Left cardiac atrium (tissue), 4 donors: ENCODE results near the gene UGT1A4. TPM values are rescaled to one million over a fixed set of nuclear protein-coding genes. Genes with fewer than 3 reads are reported as not detected.

Experiments used
- ATAC-seq, 2 donors: fragments of 200-7000 bp; cut with Tn5 transposase; one replicate each; pipeline ENCODE4 v1.9.1; 2020; ENCODE audit warnings: mild to moderate bottlenecking in 2 of 2, moderate library complexity in 2 of 2
- DNase-seq: peaks from one replicate; pipeline ENCODE4 v3.0.0-alpha.2; 2020
- intact Hi-C, 2 donors: fragments of 100-400 bp; cut with DNase I; formaldehyde crosslinking; loops; one replicate each; pipeline versions ENCODE4 v1.14.1 to v1.15.1; 2022 to 2023
- total RNA-seq, 2 donors: library from RNA; stranded (reverse); fragmentation: NEBNext Ultra II Directional; extraction: Animal tissue kit (Norgen Biotek cat#: 25700); gene quantifications; one replicate each; pipeline ENCODE4 v1.2.1, GENCODE V29; 2021
- donor health status: DM: no; HTN: yes; CAD: no.
- donor health status: DM: no; HTN: yes; CAD: no; lungs with severe emphysema.
- donor health status: DM: yes; HTN: yes; CAD: no.
- donor health status: Dilated cardiomyopathy.

UGT1A4 gene
- total RNA-seq, 2 donors from 2014 or later = not detected

GRCh38 chr2:233772583-233772982 is 54.0 kb downstream of the UGT1A4 start:
- ATAC-seq (no peak), DNase-seq (no peak)
- intact Hi-C loops = no loop called here

GRCh38 chr2:233773854-233774253 is 55.3 kb downstream of the UGT1A4 start:
- ATAC-seq (no peak), DNase-seq (no peak)
- intact Hi-C loops = no loop called here

DNA sequence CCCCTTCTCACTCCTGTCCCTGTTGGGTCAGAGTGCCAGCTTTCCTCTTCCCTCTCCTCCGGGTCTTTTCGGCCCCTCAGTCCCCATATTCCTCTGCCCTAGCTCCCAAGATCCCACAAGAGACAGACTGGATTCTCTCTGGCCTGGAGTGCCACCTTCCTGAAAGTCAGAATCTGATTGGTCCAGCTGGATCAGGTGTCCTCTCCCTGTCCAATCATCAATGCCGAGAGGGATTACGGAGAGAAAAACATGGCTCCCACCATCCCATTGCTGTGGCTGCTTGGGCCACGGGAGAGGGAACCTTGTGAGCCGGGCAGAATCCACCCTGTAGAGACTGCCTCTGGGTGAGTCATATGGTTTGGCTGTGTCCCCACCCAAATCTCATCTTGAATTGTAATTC is 56.9 kb downstream of the UGT1A4 start:
- no peak for ATAC-seq
- DNase-seq = no peak
- intact Hi-C loops = no loop called here

- DNase-seq (no peak), ATAC-seq (no peak)
- intact Hi-C loops = no loop called here
Measured at GRCh38 chr2:233778030-233778429, 59.5 kb downstream of the UGT1A4 start, which contains the start of gene MROH2A. MROH2A (plus strand) TSS chr2:233778330; CDS start chr2:233779359, 1,029 bp downstream.

- intact Hi-C loops = no loop called here
- no peak for ATAC-seq
- no peak for DNase-seq
Measured at GRCh38 chr2:233779722-233780121, 61.2 kb downstream of the UGT1A4 start.

GRCh38 chr2:233780771-233781170 is 62.2 kb downstream of the UGT1A4 start:
- ATAC-seq = no peak
- DNase-seq = no peak
- intact Hi-C loops = no loop called here

GRCh38 chr2:233789554-233789953 is 71.0 kb downstream of the UGT1A4 start:
- DNase-seq (no peak), ATAC-seq (no peak)
- intact Hi-C loops = no loop called here

GRCh38 chr2:233791151-233791882 is 72.8 kb downstream of the UGT1A4 start:
- no peak for DNase-seq
- intact Hi-C loops = no loop called here
- no peak for ATAC-seq

DNA sequence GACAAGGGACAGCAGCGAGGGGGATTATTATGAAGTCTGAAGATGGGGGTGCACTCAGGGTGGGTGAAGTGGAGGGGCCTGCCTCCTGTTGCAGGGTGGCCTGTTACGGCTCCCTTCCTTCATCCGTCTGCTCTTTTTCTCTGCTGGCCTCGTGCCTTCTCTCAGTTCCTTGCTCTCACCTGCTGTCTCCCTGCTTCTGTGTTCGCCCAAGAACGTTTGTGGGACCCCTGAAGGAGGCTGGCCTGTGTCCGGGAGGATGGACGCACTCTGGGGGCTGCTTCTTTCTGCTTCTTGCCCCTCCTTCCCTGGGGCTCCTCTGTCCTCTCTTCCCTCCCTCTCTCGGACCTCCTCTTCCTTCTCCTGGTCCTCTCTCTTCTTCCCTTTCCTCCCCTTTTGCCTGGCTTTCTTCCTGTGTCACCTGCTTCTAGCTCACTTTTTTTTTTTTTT is 73.4 kb downstream of the UGT1A4 start:
- intact Hi-C loops = no loop called here
- no peak for ATAC-seq
- DNase-seq = no peak

- no peak for ATAC-seq
- intact Hi-C loops = no loop called here
Measured at GRCh38 chr2:233792720-233793119, 74.2 kb downstream of the UGT1A4 start.

GRCh38 chr2:233793465-233794127 is 75.1 kb downstream of the UGT1A4 start:
- ATAC-seq = peak in 1 of 2 donors; percentile 23
- intact Hi-C loops = no loop called here
- DNase-seq = no peak

More at GRCh38 chr2:233792720-233793119, 74.2 kb downstream of the UGT1A4 start:
- DNase-seq = no peak

DNA sequence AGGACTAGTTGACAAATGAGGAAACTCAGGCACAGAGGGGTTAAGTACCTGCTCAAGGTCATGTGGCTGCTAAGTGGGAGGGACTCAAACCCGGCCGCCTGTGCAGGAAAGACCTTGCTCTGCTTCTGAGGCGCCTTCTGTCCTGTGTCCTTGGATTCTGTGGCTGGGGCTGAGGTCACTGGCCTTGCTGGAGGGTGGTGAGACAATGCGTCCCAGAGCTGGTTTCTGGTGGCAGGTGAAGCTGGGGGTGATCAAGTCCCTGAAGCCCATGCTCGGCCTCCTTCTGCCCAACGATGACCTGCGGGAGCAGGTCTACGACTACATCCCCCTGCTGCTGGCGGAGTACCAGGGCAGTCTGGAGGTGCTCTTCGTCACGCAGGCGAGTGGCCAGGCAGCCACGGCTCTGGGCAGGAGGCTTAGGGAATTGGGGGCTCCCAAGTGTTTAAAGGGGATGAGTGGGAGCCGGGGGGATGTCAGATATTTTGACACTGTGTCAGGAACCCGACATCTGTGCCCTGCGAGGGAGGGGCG is 75.7 kb downstream of the UGT1A4 start:
- ATAC-seq = no peak
- intact Hi-C loops = no loop called here
- DNase-seq = no peak

DNA sequence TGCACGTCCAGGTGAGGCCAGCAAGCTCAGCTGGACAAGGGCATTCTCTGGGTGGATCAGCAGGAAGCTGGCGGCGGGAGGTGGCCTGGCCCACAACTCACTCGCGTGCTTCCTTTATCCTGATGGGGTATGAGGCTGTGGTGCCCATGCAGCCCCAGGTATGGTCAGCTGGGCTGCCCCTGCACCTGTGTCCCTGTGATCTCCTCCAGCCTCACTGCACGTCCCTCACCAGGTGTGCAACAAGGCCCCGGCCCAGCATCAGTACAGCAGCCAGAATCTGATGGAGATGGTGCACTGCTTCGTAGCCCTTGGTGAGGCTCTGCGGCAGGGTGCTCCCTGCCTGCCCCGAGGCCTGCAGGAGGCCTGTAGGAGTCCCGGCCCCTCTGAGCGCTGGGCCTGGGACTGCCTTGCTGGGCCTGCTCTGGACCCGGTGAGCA is 77.2 kb downstream of the UGT1A4 start:
- DNase-seq (no peak), ATAC-seq (no peak)
- intact Hi-C loops = no loop called here

DNA sequence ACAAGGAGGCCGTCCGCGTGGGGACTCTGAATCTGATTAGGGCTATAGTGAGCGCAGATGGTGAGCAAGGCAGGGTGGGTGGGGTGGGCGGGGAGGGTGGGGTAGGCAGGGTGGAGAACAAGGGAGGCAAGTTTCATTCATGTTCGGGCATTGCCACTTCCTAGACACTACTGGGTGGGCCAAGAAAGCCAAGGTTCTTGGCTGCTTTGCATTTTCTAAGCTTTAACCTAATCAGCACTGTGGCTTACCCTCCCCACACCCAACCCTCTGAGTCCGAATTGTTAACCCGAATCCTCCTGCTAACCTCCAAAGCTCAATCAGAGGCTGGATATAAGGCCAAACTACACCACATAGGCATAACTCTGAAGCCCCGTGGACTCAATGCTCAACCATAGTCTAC is 77.7 kb downstream of the UGT1A4 start:
- ATAC-seq (no peak), DNase-seq (no peak)
- intact Hi-C loops = no loop called here

DNA sequence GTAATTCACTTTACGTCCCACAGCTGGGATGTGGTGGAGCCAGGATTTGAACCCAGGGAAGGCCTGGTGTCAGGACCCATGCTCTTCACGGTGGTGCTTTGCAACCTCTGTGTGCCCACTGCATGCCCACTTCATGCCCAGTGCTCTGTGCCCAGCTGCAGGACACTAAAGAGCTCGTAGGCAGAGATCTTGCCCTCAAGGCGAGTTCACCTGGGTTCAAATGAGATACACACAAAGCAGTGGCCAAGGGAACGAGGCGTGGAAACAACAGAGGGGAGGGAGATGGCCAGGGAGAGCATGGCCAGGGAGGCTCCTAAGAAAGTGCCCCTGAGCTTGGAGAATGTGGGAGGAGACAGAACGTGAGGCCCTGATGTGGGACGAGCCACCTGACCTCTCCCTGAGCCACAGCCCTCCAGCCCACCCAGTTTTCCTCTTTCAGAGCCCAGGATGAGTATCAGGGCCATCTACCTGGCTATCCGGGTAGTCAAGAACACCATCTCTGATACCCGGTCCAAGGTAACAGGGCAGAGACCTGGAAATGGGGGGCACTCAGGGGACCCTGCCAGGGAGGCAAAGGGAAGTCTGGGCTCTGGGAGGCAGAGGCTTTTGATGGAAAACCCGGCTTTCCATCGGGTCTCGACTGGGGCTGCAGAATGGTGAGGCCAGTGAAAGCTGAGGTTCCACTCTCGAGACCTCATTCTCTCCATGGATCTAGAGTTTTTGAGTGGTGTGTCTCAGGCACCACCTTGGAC is 80.0 kb downstream of the UGT1A4 start:
- DNase-seq = no peak
- ATAC-seq = no peak
- intact Hi-C loops = no loop called here

DNA sequence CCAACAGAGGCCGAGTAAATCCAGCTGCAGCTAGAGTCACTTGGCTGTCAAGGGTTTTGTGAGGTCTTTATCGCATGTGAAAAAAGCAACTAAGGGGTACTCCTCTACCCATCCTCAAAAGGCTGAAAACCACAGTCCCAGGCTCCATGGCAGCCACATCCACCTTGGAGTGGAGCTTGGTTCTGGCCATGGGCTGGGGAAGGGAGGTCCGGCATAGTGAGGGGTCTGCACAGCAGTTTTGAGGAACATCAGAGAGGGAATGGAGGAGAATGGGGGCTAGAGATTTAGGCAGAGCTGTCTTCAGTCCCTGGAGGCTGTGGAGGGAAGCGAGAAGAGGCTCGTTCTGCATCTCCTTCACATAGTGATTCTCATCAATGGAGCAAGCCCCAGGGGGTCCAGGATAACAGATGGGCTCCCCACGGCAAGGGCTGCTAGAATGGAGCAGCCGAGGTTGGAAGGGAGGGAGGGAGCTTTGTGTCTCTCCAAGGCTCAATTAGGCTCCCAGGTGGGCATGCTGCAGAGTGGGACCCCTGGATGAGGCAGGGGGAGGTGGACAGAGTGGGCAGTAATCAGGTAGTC is 80.6 kb downstream of the UGT1A4 start:
- no peak for DNase-seq
- ATAC-seq = no peak
- intact Hi-C loops = no loop called here

- DNase-seq (no peak), ATAC-seq (no peak)
- intact Hi-C loops = no loop called here
Measured at GRCh38 chr2:233799716-233800115, 81.2 kb downstream of the UGT1A4 start.

GRCh38 chr2:233800208-233800607 is 81.7 kb downstream of the UGT1A4 start:
- DNase-seq = no peak
- intact Hi-C loops = no loop called here
- no peak for ATAC-seq

DNA sequence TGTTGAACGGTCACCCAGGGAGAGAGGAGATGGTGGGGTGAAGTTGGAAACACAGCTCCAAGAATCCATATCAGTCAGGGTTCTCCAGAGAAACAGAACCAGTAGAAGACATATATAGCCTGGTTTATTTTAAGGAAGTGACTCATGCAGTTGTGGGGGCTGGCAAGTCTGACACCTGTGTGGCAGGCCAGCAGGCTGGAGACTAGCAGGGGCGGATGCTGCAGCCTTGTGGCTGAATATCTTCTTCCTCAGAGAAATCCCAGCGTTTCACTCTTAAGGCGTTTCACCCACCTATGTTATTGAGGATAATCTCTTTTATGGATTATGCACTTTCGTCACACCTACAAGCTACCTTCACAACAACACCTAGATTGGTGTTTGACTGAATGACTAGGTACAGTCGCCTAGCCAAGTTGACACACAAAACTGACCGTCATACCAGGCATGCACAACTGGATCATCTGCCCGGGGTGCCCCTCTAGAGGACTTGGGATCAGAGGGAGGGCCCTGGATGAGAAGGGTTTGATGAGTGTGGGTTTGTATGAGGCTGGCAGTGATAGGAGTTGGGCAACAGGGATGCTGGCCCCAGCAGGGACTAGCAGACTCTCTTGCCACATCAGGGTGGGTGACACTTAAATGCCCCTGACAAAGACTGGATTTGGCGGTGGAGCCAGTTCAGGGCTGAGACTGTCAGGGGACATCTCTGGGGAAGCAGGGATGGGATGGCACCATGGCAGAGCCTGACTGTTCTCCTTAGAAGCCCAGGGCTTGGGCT is 83.0 kb downstream of the UGT1A4 start:
- ATAC-seq (no peak), DNase-seq (no peak)
- intact Hi-C loops = no loop called here
